NB4 (cell line): ENCODE results near the gene EPHA10.

Experiments
- MYC ChIP-seq: IDR thresholded peaks from 2 replicates; pipeline ENCODE4 v1.6.1; 2011; ENCODE audit warnings: low read depth, low read length
- POLR2A ChIP-seq: IDR thresholded peaks from 2 replicates; pipeline ENCODE4 v1.6.1; 2011; ENCODE audit warnings: mild to moderate bottlenecking; ENCODE audit not compliant: insufficient read length; ENCODE audit errors: extremely low read depth
- TF ChIP-seq, protein P1 (sequence below): IDR thresholded peaks from one replicate; pipeline ENCODE4 v1.5.1; 2012; ENCODE audit warnings: low read depth, low read length
- TF ChIP-seq, protein P2 (sequence below): IDR thresholded peaks from 2 replicates; pipeline ENCODE4 v1.6.1; 2011; ENCODE audit warnings: low read depth, low read length

DNA sequence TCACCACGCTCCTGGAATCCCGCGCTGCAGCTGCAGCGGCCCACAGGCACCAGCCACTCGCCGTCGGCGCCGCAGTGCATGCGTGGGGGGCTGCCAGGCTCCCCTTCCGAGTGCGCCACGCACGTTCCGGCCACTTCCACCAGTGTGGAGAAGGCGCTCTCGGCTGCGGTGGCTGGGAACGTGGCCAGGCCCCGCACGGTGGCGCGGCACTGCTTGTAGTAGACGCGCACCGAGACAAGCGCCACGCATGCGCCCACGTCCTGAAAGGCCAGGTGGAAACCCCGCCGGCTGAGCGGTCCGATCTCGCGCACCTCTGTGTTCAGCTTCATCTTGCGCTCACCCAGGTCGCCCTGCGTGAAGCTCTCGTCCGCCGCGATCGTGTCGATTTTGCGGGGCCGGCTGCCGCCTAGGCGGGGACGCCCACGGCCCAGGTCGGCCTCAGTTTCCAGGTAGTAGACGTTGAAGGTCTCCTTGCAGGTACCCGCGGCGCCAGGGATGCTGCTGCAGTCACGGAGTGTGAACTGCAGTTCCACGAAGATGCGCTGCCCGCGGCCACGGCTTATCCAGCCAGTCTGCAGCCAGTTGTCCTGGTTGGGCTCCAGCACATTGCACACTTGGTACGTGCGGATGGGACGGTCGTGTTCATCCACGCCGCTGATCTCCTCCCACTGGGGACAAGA, 3.4 kb downstream of the EPHA10 start:
- TF ChIP-seq, protein P1, sequence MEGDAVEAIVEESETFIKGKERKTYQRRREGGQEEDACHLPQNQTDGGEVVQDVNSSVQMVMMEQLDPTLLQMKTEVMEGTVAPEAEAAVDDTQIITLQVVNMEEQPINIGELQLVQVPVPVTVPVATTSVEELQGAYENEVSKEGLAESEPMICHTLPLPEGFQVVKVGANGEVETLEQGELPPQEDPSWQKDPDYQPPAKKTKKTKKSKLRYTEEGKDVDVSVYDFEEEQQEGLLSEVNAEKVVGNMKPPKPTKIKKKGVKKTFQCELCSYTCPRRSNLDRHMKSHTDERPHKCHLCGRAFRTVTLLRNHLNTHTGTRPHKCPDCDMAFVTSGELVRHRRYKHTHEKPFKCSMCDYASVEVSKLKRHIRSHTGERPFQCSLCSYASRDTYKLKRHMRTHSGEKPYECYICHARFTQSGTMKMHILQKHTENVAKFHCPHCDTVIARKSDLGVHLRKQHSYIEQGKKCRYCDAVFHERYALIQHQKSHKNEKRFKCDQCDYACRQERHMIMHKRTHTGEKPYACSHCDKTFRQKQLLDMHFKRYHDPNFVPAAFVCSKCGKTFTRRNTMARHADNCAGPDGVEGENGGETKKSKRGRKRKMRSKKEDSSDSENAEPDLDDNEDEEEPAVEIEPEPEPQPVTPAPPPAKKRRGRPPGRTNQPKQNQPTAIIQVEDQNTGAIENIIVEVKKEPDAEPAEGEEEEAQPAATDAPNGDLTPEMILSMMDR: no peak
- TF ChIP-seq POLR2A (no peak), MYC (no peak)
- TF ChIP-seq, protein P2, sequence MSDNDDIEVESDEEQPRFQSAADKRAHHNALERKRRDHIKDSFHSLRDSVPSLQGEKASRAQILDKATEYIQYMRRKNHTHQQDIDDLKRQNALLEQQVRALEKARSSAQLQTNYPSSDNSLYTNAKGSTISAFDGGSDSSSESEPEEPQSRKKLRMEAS: no peak
